Memory B cell (primary cell): ENCODE results near the gene ARTN.
A peak's percentile ranks its signal among the peaks of the same experiment; 100 is the strongest.

Source experiments
- ATAC-seq: fragments of 150-1000 bp; cut with Tn5 transposase; 2 replicates; pipeline ENCODE4 v1.10.0; 2021; ENCODE audit warnings: low read depth, mild to moderate bottlenecking, moderate library complexity
- DNase-seq, 2 donors: peaks; one replicate each; pipeline ENCODE4 v3.0.0; 2022; ENCODE audit warnings: low spot score in 2 of 2
- H3K27ac Mint-ChIP-seq: one replicate; pipeline ENCODE4 v1.8.0; 2022; ENCODE audit warnings: mild to moderate bottlenecking, moderate library complexity, mixed read lengths
- H3K27me3 Mint-ChIP-seq: one replicate; pipeline ENCODE4 v1.8.0; 2022; ENCODE audit warnings: mixed read lengths
- H3K36me3 Mint-ChIP-seq: one replicate; pipeline ENCODE4 v1.8.0; 2022; ENCODE audit warnings: mild to moderate bottlenecking, mixed read lengths
- H3K4me1 Mint-ChIP-seq: one replicate; pipeline ENCODE4 v1.8.0; 2022; ENCODE audit warnings: mixed read lengths
- H3K4me3 Mint-ChIP-seq: one replicate; pipeline ENCODE4 v1.8.0; 2022; ENCODE audit warnings: mild to moderate bottlenecking, moderate library complexity, mixed read lengths
- H3K9me3 Mint-ChIP-seq: one replicate; pipeline ENCODE4 v1.8.0; 2022; ENCODE audit warnings: mixed read lengths

The ARTN gene

GRCh38 chr1:43934101-43934985 is 742 bp downstream of the ARTN start:
- Mint-ChIP-seq H3K27me3 (peaks cover 16% of the 10 kb centered on the region), H3K9me3 (no peaks in the 10 kb centered on the region), H3K4me1 (peaks cover 11% of the 10 kb centered on the region), H3K4me3 (peak overlapping the region; percentile 4), H3K27ac (no peak overlapping the region), H3K36me3 (peaks cover 3% of the 10 kb centered on the region)
- peak; percentile 74 for ATAC-seq
- peak; percentile 42 to 65 for DNase-seq

GRCh38 chr1:43934986-43935324 is 1.4 kb downstream of the ARTN start:
- no peak for ATAC-seq
- no peaks in the 10 kb centered on the region for H3K9me3 Mint-ChIP-seq
- H3K36me3 Mint-ChIP-seq, result peaks cover 7% of the 10 kb centered on the region
- H3K4me3 Mint-ChIP-seq, result no peak overlapping the region
- H3K27me3 Mint-ChIP-seq, result peaks cover 16% of the 10 kb centered on the region
- peaks cover 15% of the 10 kb centered on the region for H3K4me1 Mint-ChIP-seq
- no peak for DNase-seq
- H3K27ac Mint-ChIP-seq, result no peak overlapping the region

DNA sequence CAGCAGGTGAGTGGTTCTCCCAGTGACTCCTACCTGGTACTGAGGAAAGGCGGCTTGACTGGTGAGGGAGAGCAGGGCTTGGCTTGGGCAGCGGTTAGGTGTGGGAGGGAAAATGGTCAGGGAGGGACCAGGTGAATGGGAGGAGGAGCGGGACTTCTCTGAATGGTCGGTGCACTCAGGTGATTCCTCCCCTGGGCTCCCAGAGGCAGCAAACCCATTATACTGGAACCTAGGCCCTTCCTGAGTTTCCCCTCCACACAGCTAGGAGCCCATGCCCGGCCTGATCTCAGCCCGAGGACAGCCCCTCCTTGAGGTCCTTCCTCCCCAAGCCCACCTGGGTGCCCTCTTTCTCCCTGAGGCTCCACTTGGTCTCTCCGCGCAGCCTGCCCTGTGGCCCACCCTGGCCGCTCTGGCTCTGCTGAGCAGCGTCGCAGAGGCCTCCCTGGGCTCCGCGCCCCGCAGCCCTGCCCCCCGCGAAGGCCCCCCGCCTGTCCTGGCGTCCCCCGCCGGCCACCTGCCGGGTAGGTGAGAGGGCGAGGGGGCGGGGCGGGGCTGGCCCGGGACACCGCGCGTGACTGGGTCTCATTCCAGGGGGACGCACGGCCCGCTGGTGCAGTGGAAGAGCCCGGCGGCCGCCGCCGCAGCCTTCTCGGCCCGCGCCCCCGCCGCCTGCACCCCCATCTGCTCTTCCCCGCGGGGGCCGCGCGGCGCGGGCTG is 2.3 kb downstream of the ARTN start:
- peaks cover 15% of the 10 kb centered on the region for H3K4me1 Mint-ChIP-seq
- no peak for ATAC-seq
- H3K27ac Mint-ChIP-seq, result no peak overlapping the region
- DNase-seq, result no peak
- peaks cover 16% of the 10 kb centered on the region for H3K27me3 Mint-ChIP-seq
- no peaks in the 10 kb centered on the region for H3K9me3 Mint-ChIP-seq
- no peak overlapping the region for H3K4me3 Mint-ChIP-seq
- H3K36me3 Mint-ChIP-seq, result peaks cover 10% of the 10 kb centered on the region

GRCh38 chr1:43936431-43937151 is 3.0 kb downstream of the ARTN start:
- H3K27me3 Mint-ChIP-seq, result peaks cover 16% of the 10 kb centered on the region
- DNase-seq (no peak), ATAC-seq (peak; percentile 39)
- peaks cover 10% of the 10 kb centered on the region for H3K36me3 Mint-ChIP-seq
- H3K4me3 Mint-ChIP-seq, result peak overlapping the region; percentile 61
- peaks cover 15% of the 10 kb centered on the region for H3K4me1 Mint-ChIP-seq
- H3K27ac Mint-ChIP-seq, result no peak overlapping the region
- no peaks in the 10 kb centered on the region for H3K9me3 Mint-ChIP-seq

GRCh38 chr1:43937179-43937865 is 3.7 kb downstream of the ARTN start:
- DNase-seq (no peak), ATAC-seq (no peak)
- peaks cover 16% of the 10 kb centered on the region for H3K27me3 Mint-ChIP-seq
- H3K27ac Mint-ChIP-seq, result no peak overlapping the region
- peaks cover 15% of the 10 kb centered on the region for H3K4me1 Mint-ChIP-seq
- H3K36me3 Mint-ChIP-seq, result peaks cover 12% of the 10 kb centered on the region
- no peaks in the 10 kb centered on the region for H3K9me3 Mint-ChIP-seq
- H3K4me3 Mint-ChIP-seq, result no peak overlapping the region

GRCh38 chr1:43938383-43938782 is 4.8 kb downstream of the ARTN start:
- Mint-ChIP-seq H3K27ac (no peak overlapping the region), H3K27me3 (peaks cover 8% of the 10 kb centered on the region), H3K36me3 (peaks cover 11% of the 10 kb centered on the region), H3K9me3 (no peaks in the 10 kb centered on the region), H3K4me3 (no peak overlapping the region), H3K4me1 (peaks cover 16% of the 10 kb centered on the region)
- ATAC-seq (no peak), DNase-seq (no peak)

DNA sequence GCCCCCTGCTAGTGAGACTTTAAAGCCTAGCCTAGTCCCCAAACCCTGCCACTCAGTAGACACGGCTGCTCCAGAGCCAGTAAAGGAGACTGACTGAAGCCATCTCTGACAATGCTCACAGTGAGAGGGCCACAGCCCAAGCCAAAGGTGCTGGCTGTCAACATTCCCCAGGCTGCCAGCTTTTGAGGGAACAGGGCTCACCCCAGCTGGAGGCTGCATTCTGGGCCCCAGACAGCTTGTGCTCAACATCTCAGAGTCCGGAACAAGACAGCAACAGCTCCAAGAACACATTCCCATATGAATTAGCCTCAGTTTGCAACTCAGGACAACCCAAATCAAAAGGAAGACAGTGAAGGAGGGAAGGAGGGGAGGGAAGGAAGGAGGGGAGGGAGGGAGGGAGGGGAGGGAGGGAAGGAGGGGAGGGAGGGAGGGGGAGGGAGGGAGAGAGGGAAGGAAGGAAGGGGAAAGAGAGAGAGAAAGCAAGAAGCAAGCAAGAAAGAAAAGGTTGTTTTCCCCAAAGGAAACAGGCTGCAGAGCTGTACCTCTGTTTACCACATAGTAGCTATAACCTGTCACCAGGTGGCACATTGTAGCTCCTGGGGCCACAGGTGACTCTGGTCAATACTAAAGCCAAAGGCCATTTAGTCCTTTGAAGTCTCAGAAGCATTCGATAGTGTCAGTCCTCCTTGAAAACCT is 5.4 kb downstream of the ARTN start:
- Mint-ChIP-seq H3K9me3 (no peaks in the 10 kb centered on the region), H3K4me3 (no peak overlapping the region), H3K4me1 (peaks cover 13% of the 10 kb centered on the region), H3K36me3 (peaks cover 11% of the 10 kb centered on the region), H3K27me3 (peaks cover 4% of the 10 kb centered on the region), H3K27ac (no peak overlapping the region)
- no peak for DNase-seq
- no peak for ATAC-seq

- Mint-ChIP-seq H3K4me1 (peaks cover 23% of the 10 kb centered on the region), H3K27ac (no peak overlapping the region), H3K9me3 (no peaks in the 10 kb centered on the region), H3K4me3 (no peak overlapping the region), H3K27me3 (no peaks in the 10 kb centered on the region), H3K36me3 (peaks cover 11% of the 10 kb centered on the region)
- ATAC-seq (no peak), DNase-seq (no peak)
These were observed 8.8 kb downstream of the ARTN start for GRCh38 chr1:43942411-43942810.

DNA sequence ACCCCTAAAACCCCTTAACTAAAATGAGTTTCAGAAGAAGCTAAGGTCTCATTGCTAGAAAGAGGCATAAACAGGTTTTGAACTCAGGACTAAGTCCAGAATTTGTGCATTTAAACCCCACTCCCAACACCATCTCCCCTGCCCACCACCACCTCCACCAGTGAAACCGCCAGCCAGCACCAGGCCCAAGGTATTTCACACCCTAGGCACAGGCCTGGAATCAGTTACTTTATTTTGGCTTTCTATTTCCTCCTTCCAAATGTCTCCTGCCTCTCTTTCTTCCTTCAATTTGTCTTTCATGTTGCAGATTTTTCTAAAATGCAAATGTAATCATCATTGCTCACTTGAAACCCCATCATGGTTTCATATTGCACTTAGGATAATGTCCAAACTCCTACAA is 11.3 kb downstream of the ARTN start:
- H3K36me3 Mint-ChIP-seq, result peaks cover 8% of the 10 kb centered on the region
- H3K27me3 Mint-ChIP-seq, result no peaks in the 10 kb centered on the region
- ATAC-seq (no peak), DNase-seq (no peak)
- H3K4me3 Mint-ChIP-seq, result peak overlapping the region; percentile 59
- peaks cover 23% of the 10 kb centered on the region for H3K4me1 Mint-ChIP-seq
- H3K9me3 Mint-ChIP-seq, result no peaks in the 10 kb centered on the region
- H3K27ac Mint-ChIP-seq, result no peak overlapping the region

DNA sequence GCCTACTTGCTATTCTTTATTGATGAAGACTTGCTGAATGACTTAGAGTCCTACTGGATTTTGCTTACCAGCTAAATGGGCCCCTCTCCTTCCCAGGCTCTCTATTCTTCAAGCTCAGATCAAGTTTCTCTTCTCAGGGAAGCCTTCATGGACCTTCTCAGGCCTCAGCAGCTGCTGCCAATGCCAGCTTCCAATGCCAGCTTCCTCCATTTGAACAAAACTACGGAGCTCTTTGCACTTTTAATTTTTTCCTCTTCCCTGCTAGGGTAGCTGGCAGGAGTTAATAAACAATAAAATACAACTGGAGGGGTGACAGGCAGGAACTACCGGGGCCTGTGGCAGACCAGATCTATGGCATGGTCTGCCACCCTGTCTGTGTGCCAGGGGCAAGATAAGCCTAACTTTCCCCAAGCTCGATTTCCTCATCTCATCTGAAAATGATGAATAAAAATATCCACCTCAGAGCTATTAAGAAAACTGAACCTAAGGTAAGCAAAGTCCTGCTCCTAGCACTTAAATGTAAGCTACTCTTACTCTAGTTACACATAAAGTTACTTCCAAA is 12.2 kb downstream of the ARTN start:
- H3K27ac Mint-ChIP-seq, result peak overlapping the region; percentile 97
- no peak for DNase-seq

DNA sequence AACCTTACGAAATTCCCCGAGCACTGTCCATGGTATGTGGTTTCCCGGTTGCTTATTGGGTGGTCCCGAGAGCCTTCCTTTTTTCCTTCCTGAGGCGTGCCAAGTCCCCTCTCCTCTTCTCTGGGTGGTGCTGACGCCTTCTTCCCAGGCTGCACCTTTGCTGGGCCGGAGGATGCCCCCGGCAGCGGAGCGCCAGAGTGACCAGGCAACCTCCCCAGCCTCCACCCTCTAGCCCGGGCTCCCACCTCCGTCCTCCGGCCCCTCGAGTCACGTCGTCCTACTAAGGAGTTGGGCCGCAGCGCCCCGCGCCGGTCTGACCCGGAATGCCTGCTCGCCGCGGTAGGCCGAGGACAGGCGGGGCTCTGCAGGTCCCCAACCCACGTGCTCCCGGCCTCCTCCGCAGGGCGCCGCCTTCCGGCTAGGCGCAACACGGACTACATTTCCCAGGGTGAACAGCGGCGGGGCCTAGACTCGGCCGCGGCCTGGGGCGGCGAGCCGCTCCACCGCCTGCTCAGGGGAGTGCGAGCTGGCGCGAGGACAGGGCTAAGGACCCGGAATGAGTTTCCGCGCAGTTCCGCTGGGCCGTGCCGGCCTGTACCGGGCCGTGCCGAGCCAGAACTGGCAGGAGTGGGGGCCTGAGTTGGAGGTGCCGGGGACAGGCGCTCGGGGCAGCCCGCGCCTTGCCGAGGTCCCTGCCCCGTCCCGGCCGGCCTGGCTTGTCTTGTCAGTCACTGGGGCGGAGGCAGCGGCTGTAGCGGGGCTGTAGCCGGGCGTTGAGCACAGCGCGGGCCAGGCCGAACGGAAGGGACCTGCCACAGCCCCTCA is 12.8 kb downstream of the ARTN start, which contains the start of gene IPO13:
Gene IPO13, plus strand, starts transcription at position 715 of the 825 bp plus-strand sequence. CDS start 651 bp downstream, outside the sequence.
- Mint-ChIP-seq H3K27me3 (no peaks in the 10 kb centered on the region), H3K4me3 (peak within 1 kb of the TSS; percentile 95), H3K27ac (peak within 1 kb of the TSS; percentile 97), H3K4me1 (peaks cover 34% of the 10 kb centered on the region), H3K9me3 (no peaks in the 10 kb centered on the region), H3K36me3 (peaks cover 11% of the 10 kb centered on the region)
- ATAC-seq, result peak; percentile 92
- DNase-seq, result peak; percentile 96 to 100

More for the DNA sequence above, 12.2 kb downstream of the ARTN start:
- no peak for ATAC-seq
- Mint-ChIP-seq H3K27me3 (no peaks in the 10 kb centered on the region), H3K36me3 (peaks cover 10% of the 10 kb centered on the region), H3K9me3 (no peaks in the 10 kb centered on the region), H3K4me3 (peak overlapping the region; percentile 95), H3K4me1 (peaks cover 28% of the 10 kb centered on the region)
